Mesendoderm (in vitro differentiated cells): ENCODE data around the gene BCAP31.
"Not testable (repeated sequence)": the region's sequence is repeated elsewhere in the genome, so short reads cannot be mapped to it uniquely, and the experiment has no call there.

Experiments used
- DNase-seq: peaks from one replicate; pipeline ENCODE4 v3.0.0; 2013
- H2AK5ac ChIP-seq: 2 replicates; pipeline ENCODE4 v1.6.1; 2013; ENCODE audit warnings: low read length, inconsistent platforms
- H2BK120ac ChIP-seq: 2 replicates; pipeline ENCODE4 v1.6.1; 2013; ENCODE audit warnings: low read depth, mild to moderate bottlenecking, low read length, moderate library complexity, mixed read lengths
- H2BK15ac ChIP-seq: replicated peaks from 2 replicates; pipeline ENCODE4 v1.6.1; 2013; ENCODE audit warnings: low read depth, mild to moderate bottlenecking, moderate library complexity
- H2BK5ac ChIP-seq: 2 replicates; pipeline ENCODE4 v1.6.1; 2013; ENCODE audit warnings: low read length, inconsistent platforms
- H3K18ac ChIP-seq: 2 replicates; pipeline ENCODE4 v1.6.1; 2013; ENCODE audit warnings: mild to moderate bottlenecking, low read length, mixed read lengths
- H3K23ac ChIP-seq: one replicate; pipeline ENCODE4 v1.6.1; 2013; ENCODE audit warnings: low read length
- H3K27ac ChIP-seq: 2 replicates; pipeline ENCODE4 v1.5.1; 2013; ENCODE audit warnings: low read depth, mild to moderate bottlenecking, inconsistent platforms, low read length, moderate library complexity
- H3K27me3 ChIP-seq: 2 replicates; pipeline ENCODE4 v1.6.1; 2013; ENCODE audit warnings: low read length, control low read depth, mild to moderate bottlenecking, inconsistent platforms; ENCODE audit not compliant: insufficient read depth, poor library complexity
- H3K36me3 ChIP-seq: 2 replicates; pipeline ENCODE4 v1.6.1; 2013; ENCODE audit warnings: low read length, inconsistent platforms; ENCODE audit not compliant: control insufficient read depth, insufficient read depth
- H3K4ac ChIP-seq: one replicate; pipeline ENCODE4 v1.6.1; 2013; ENCODE audit warnings: low read depth, mild to moderate bottlenecking, low read length, moderate library complexity
- H3K4me1 ChIP-seq: 2 replicates; pipeline ENCODE4 v1.6.1; 2013; ENCODE audit warnings: low read depth, low read length, inconsistent platforms; ENCODE audit not compliant: control insufficient read depth
- H3K4me2 ChIP-seq: 2 replicates; pipeline ENCODE4 v1.6.1; 2013; ENCODE audit warnings: low read length
- H3K4me3 ChIP-seq: 2 replicates; pipeline ENCODE4 v1.5.1; 2013; ENCODE audit warnings: mild to moderate bottlenecking, low read length
- H3K56ac ChIP-seq: one replicate; pipeline ENCODE4 v1.6.1; 2013; ENCODE audit warnings: low read length
- H3K79me1 ChIP-seq: 2 replicates; pipeline ENCODE4 v1.6.1; 2013; ENCODE audit warnings: low read length, inconsistent platforms
- H3K79me2 ChIP-seq: 2 replicates; pipeline ENCODE4 v1.6.1; 2013; ENCODE audit warnings: mild to moderate bottlenecking, low read length; ENCODE audit not compliant: control insufficient read depth, insufficient read depth
- H3K9ac ChIP-seq: 2 replicates; pipeline ENCODE4 v1.6.1; 2013; ENCODE audit warnings: low read length, inconsistent platforms
- H4K5ac ChIP-seq: one replicate; pipeline ENCODE4 v1.6.1; 2013; ENCODE audit warnings: low read length
- H4K8ac ChIP-seq: one replicate; pipeline ENCODE4 v1.6.1; 2013; ENCODE audit warnings: low read depth, mild to moderate bottlenecking, control low read depth, low read length, moderate library complexity
- whole genome bisulfite sequencing: extraction: QIAGEN DNeasy Blood & Tissue Kit; methylation state at CpG from one replicate; pipeline ENCODE4 v1.1.7; 2013; ENCODE audit warnings: low lambda C conversion rate, missing lambda C conversion rate; ENCODE audit not compliant: insufficient coverage; ENCODE audit errors: extremely low coverage; 5-methylcytosine and 5-hydroxymethylcytosine counted together

BCAP31 gene

DNA sequence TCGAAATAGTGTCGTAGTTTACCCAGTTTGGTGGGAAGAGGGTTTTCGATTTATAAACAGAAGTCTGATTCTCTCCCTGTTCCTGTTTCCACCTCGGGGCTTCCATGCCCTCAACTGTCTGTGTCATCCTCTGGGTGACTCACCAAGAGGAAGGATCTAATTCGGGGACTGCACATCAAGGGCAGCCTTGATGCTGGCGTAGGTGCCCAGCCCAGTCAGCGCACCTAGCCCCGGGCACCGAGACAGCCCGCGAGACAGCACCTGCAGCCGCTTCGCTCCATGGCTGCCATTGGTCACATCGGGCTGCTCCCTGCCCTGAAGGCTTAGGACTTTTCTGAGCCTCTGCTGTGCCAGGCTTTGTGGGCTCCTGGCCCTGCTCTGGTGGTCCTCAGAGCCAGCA is 8.2 kb upstream of the BCAP31 start:
- Histone ChIP-seq H2BK5ac (no peak overlapping the region), H3K56ac (no peak overlapping the region), H3K9ac (no peak overlapping the region), H3K27me3 (no peaks in the 10 kb centered on the region), H3K4me3 (no peak overlapping the region), H2BK120ac (no peak overlapping the region), H3K36me3 (no peaks in the 10 kb centered on the region), H3K27ac (no peak overlapping the region), H3K4me2 (no peak overlapping the region), H2BK15ac (no peak overlapping the region), H3K79me2 (peaks cover 8% of the 10 kb centered on the region), H3K4ac (no peak overlapping the region), H3K4me1 (peaks cover 4% of the 10 kb centered on the region), H4K8ac (no peak overlapping the region), H2AK5ac (no peak overlapping the region), H3K23ac (no peak overlapping the region), H4K5ac (no peak overlapping the region), H3K79me1 (no peaks in the 10 kb centered on the region), H3K18ac (no peak overlapping the region)
- WGBS: no CpG with 5 or more reads among the region's 14 CpGs
- DNase-seq: no peak

GRCh38 chrX:153731845-153732215 is 7.6 kb upstream of the BCAP31 start:
- WGBS: no CpG with 5 or more reads among the region's 3 CpGs
- Histone ChIP-seq H3K56ac (no peak overlapping the region), H3K9ac (no peak overlapping the region), H3K4me3 (no peak overlapping the region), H3K4me1 (peaks cover 6% of the 10 kb centered on the region), H3K18ac (no peak overlapping the region), H3K79me2 (peaks cover 8% of the 10 kb centered on the region), H4K5ac (no peak overlapping the region), H3K79me1 (no peaks in the 10 kb centered on the region), H3K27me3 (no peaks in the 10 kb centered on the region), H2BK120ac (no peak overlapping the region), H4K8ac (no peak overlapping the region), H2BK5ac (no peak overlapping the region), H3K27ac (no peak overlapping the region), H3K4me2 (no peak overlapping the region), H3K4ac (no peak overlapping the region), H3K23ac (no peak overlapping the region), H3K36me3 (no peaks in the 10 kb centered on the region), H2BK15ac (no peak overlapping the region), H2AK5ac (no peak overlapping the region)
- no peak for DNase-seq

- Histone ChIP-seq H3K23ac (no peak overlapping the region), H2AK5ac (no peak overlapping the region), H3K4me2 (no peak overlapping the region), H2BK120ac (no peak overlapping the region), H4K8ac (no peak overlapping the region), H3K27me3 (no peaks in the 10 kb centered on the region), H3K4me1 (peaks cover 6% of the 10 kb centered on the region), H3K4me3 (no peak overlapping the region), H2BK5ac (no peak overlapping the region), H3K9ac (no peak overlapping the region), H3K56ac (no peak overlapping the region), H3K79me2 (peaks cover 8% of the 10 kb centered on the region), H4K5ac (no peak overlapping the region), H2BK15ac (no peak overlapping the region), H3K4ac (no peak overlapping the region), H3K18ac (no peak overlapping the region), H3K27ac (no peak overlapping the region), H3K79me1 (no peaks in the 10 kb centered on the region), H3K36me3 (no peaks in the 10 kb centered on the region)
- DNase-seq: no peak
- WGBS: no CpG with 5 or more reads among the region's 6 CpGs
Observed at GRCh38 chrX:153731117-153731844, 7.1 kb upstream of the BCAP31 start.

DNA sequence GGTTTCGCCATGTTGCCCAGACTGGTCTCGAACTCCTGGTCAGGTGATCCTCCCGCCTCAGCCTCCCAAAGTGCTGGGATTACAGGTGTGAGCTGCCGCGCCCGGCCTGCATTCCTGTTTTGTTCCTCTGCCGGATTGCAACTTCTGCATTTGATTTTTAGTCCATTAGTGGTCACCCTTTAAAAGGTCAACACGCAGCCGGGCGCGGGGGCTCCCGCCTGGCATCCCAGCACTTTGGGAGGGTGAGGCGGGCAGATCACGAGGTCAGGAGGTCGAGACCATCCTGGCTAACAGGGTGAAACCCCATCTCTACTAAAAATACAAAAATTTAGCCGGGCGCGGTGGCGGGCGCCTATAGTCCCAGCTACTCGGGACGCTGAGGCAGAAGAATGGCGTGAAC is 5.9 kb upstream of the BCAP31 start:
- H3K36me3 ChIP-seq, H3K18ac ChIP-seq, DNase-seq, H2AK5ac ChIP-seq, H3K56ac ChIP-seq, H3K79me1 ChIP-seq, H3K27ac ChIP-seq, H4K8ac ChIP-seq, H3K4me3 ChIP-seq, H3K9ac ChIP-seq, H3K4ac ChIP-seq, H3K23ac ChIP-seq, H2BK5ac ChIP-seq, H2BK120ac ChIP-seq, H3K4me1 ChIP-seq, H4K5ac ChIP-seq, H3K27me3 ChIP-seq, H3K4me2 ChIP-seq, H2BK15ac ChIP-seq: not testable (repeated sequence)
- WGBS: no CpG with 5 or more reads among the region's 23 CpGs
- peaks cover 13% of the 10 kb centered on the region for H3K79me2 ChIP-seq

- H3K4me3 ChIP-seq: no peak overlapping the region
- no peak overlapping the region for H2AK5ac ChIP-seq
- no peak overlapping the region for H4K8ac ChIP-seq
- H3K27ac ChIP-seq: no peak overlapping the region
- no peak overlapping the region for H3K56ac ChIP-seq
- H3K79me1 ChIP-seq: no peaks in the 10 kb centered on the region
- no peak overlapping the region for H2BK120ac ChIP-seq
- H3K18ac ChIP-seq: no peak overlapping the region
- no peak overlapping the region for H2BK15ac ChIP-seq
- no peaks in the 10 kb centered on the region for H3K36me3 ChIP-seq
- H4K5ac ChIP-seq: no peak overlapping the region
- no peak overlapping the region for H3K9ac ChIP-seq
- WGBS: no CpG with 5 or more reads among the region's 23 CpGs
- H3K27me3 ChIP-seq: no peaks in the 10 kb centered on the region
- no peak overlapping the region for H3K23ac ChIP-seq
- H3K4me1 ChIP-seq: peaks cover 3% of the 10 kb centered on the region
- H3K4me2 ChIP-seq: no peak overlapping the region
- H3K4ac ChIP-seq: no peak overlapping the region
- H2BK5ac ChIP-seq: no peak overlapping the region
- no peak for DNase-seq
- peaks cover 13% of the 10 kb centered on the region for H3K79me2 ChIP-seq
Observed at GRCh38 chrX:153728951-153729631, 4.9 kb upstream of the BCAP31 start.
